CD4-positive, alpha-beta T cell treated with Interleukin-15 for 4 hours (primary cell): Measurements from ENCODE around the gene ERO1B.

Experiments
- DNase-seq: peaks from one replicate; pipeline ENCODE4 v3.0.0-alpha.2; 2020; ENCODE audit warnings: low spot score

The ERO1B gene

DNA sequence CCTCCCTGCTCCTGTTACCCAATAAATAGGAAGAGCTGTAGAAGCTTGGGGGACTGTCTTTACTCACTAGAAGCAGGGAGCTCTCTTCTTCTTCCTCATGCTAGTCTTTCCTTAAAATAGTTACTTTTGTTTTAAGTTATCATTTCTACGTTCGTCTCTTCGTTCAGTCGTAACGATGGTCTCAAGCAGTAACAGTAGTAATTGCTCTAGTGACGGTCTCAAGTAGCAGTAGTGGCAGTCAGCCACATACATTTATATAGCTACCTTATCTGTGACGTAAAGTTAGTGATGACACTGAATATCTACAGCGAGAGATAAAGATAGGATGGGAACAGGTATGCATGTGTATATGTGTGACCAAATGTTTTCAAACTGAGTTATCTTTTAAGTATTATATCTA is 15.4 kb upstream of the ERO1B start:
- DNase-seq, result no peak

DNA sequence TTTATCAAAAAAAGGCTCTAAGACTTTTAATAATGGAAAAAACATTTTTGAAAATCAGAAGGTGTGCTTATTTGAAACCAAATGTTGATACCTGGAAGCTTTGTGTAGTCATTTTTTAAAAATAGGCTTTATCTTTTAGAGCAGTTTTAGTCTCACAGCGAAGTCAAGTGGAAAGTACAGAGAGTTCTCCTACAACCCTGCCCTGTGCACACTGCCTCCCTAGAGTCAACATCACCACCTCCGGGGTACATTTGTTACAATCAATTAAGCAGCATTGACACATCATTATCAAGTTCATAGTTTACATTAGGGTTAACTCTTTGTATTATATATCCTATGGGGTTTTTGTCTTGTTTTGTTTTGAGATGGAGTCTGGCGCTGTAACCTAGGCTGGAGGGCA is 10.7 kb upstream of the ERO1B start:
- no peak for DNase-seq

DNA sequence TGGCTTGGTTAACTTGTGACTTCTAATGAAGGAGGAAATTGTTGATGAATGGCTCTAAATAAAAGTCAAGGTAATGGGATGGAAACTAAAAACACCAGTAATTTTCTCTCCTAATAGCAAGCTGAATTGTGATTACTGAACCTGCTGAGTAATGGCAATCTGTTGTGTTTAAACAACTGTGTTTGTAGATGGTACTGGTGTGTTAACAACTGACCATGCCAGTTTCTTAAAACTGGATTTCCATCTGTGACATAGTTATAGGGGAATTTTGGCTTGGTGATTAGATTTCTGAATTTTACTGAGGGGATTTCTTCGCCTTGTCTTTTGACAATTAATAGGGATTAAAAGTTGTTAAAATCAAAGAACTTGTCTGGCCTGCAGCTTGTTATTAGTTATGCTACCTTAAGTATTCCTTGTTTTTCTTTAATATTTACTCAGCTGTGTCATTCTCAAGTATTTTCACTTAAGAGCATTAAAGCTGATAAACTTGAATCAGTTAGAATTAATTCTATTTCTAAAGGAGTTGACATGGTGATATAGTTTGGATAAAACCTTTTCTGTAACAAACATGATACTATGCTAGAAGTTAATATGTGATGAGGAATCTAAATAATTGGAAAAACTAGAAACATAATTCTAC is 7.9 kb upstream of the ERO1B start:
- no peak for DNase-seq

DNA sequence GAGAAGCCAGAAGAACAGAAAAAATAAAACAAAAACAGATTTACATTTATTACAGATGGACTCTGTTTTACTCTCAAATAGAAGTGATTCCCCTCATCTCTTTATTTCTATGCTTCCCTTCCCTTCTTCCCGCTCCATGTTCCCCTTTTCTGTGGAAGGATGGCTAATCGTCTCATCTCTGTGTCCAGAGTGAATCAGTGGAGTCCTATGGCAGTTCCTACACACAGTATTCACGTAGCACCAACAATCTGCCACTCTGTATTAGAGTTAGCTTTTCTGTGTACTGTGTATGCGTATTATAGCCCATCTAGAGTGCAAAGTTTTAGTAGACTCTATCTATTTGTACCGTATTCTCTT is 6.8 kb upstream of the ERO1B start:
- no peak for DNase-seq

DNA sequence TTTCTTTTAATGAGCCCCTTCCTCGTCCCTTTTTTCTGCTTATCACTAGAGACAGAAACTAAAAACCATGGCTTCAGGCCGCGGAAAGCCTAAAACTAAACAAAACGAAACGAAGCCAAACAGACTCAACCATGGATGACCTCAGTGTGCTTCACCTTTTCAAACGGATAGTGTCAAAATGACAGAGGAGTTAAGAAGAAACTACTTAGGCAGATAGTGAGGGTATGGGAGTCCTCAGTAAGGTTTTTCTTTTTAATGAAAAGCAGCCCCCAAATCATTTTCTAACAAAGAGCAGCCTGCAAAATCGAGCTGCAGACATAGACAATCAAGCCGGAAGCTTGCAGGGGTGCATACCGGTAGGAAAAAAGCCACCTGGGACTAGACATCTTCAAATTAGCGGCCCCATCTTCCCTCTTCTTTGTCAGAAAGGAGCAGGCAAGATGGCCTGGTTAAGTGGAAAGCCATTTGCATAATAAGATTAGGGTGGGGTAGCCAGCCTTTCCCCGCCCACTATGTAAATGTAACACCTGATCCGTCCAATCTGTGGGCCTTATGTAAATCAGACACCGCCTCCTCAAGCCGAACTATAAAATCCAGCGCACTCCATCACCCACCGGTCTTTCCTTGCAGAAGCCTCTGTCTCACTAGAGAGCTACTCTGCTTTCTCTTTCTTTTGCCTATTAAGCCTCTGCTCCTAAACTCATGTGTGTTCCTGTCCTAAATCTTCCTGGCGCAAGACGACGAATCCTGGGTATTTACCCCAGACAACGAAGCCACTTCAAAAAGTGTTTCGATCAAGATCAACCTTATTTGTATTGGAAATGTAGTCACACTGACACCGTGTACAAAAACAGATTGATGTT is 6.2 kb upstream of the ERO1B start:
- DNase-seq, result no peak

DNA sequence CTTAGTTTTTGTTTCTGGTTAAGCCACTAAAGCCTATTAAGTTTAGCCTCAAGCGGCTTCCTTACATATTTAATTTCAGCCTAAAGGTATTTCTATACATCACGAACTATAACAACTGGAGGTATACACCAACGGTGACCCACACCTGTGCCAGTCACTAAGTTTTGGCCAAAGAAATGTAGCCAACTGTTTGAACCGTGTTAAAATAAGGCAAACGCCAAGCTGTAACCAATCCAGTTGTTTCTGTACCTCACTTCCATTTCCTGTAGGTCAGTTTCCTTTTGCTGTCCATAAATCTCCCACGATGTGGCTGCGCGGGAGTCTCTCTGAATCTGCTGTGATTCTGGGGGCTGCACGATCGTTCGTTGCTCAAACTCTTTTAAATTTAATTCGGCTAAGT is 5.6 kb upstream of the ERO1B start:
- no peak for DNase-seq

DNA sequence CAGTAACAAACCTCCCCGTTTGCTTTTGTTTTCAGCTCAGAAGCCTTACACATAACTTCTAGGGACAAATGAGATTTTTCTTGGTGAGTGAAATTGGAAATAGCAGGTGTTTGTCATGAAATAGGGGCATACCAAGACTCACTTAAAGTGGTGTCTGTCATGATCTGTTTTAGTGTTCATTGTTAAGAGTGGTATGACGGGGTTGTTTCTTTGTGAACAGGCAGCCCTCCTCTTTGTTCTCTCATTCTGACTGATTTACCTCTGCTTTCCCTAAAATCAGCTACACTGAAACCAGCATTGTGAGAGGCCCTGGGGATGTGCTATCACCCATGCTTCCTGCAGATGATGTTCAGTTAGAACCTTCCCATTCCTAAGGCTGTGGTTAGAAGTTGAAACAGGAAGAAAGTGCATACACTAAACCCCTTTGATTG is 2.5 kb upstream of the ERO1B start:
- DNase-seq, result no peak

DNA sequence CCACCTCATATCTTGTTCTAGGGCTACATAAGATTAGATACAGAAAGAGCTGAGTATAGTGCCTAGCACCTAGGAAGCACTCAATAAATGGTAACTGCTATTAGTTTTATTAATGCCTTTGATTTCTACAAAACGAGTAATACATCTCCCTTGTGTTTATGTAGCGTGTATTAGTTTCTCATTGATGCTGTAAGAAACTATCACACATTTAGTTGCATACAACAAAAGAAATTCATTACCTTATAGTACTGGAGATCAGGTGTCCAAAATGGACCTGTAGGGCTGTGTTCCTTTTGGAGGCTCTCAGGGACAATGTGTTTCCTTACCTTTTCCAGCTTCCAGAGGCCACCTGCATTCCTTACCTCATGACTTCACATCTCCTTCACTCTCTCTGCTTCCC is 961 bp upstream of the ERO1B start:
- DNase-seq, result no peak

DNA sequence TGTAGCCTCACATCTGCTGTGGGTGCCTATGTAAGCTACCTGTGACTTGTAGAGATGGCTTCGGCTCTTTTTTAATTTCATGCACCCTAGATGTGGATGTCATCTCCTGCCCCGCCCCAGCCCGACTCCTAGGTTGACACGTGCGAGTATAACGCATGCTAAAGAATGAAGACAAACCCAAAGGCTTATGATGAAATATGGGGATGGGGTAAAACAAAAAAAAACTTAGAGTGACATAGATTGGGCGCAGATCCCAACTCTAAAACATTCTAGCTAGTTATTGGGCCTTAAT is 613 bp upstream of the ERO1B start:
- DNase-seq, result no peak

DNA sequence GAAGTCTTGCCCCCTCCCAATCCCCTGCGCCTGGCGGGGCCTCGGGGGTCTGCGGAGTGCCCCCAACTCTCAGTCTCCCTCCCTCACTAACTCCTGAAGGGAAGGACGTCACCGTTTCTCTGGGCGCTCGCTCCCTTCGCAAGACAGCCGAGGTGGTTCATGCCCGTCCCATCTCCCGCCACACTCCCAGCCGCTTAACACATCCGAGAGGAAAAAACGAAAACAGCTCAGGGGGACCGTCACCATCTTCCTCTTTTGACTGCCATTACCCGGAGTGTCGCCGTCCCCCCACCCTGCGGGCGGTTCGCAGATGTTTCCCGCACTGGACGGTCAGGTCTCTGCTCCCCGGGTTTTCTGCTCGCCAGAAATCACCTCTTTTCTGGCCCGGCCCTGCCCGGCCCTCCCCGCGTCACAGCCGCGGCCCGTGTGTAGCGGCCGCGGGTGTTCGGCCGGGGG is 532 bp downstream of the ERO1B start:
- DNase-seq, result no peak

DNA sequence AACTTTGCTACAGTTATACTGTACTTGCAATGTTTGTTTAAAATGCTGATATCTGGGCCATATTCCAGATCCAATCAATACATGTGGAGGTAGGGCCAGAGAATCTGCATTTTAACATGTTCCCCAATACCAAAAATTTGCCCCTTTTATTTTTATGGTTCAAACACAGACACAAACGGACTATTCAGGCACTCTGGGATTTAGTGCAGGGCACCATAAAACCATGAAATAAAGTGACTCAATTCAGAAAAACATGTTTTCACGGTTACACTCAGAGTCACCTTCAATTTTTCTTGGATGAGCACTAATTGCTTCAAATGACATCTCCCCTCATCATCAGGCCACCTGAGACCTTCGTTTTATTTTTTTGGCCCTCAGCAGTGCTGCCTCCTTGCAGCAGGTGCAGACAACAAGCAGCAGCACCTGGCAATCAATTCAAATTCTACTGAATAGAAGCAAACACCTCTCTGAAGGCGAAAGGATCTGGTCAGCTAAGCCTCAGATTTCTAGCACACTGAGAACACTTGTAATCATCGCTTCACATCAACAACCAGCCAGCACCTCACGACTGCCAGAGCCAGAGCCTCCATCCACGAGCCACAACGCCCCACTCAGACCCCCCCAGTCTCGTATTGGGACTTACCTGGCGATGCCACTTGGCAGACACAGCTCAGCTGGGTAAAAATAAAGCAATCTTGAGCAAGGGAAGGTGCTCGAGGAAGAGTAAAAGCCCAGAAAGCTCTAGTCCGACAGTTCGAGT is 1.1 kb downstream of the ERO1B start:
- DNase-seq, result no peak

DNA sequence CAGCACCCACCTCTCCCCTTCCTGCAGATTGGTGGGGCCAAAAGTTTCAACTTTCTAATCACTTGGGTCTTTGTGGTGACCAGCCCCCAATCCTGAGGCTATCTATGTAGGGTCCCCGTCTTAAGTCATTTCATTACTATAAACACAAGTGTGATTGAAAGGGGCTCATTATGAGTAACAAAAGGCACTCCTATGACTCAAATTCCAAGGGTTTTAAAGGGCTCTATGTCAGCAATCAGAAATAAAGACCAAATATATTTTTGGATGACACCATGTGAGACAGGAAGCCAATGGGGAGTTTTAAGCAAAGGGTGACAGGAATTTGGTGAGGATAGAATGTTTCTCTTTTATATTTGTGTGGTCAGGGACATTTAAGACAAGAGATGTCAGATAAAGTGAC is 6.2 kb downstream of the ERO1B start:
- no peak for DNase-seq

DNA sequence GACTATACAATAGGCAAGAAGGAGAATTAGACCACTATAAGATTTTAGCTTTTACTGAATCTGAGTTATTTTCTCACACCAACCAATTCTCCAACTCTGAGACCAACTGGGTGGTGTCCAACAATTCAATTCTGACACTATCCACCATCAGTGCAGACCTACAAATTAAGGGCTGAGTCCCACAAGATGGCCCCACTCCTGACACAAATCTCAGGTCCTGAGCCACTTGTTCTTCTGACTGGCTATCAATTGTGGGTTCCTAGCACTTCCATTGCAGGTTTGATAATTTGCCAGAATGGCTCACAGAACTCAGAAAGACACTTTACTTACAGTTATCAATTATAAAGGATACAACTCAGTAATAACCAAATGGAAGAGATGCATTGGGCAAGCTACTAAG is 6.7 kb downstream of the ERO1B start:
- no peak for DNase-seq

DNA sequence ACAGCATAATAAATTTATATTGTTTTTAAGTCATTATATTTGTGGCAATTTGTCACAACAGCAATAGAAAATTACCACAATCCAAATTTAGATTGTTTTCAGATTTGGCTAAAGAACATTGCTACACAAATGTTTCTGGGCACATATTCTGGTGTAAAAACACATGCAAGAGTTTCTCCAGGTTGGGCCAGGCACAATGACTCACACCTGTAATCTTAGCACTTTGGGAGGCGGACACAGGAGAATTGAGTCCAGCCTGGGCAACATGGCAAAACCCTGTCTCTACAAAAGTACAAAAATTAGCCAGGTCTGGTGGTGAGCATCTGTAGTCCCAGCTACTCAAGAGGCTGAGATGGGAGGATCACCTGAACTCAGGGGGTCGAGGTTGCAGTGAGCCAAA is 8.4 kb downstream of the ERO1B start:
- DNase-seq, result no peak

DNA sequence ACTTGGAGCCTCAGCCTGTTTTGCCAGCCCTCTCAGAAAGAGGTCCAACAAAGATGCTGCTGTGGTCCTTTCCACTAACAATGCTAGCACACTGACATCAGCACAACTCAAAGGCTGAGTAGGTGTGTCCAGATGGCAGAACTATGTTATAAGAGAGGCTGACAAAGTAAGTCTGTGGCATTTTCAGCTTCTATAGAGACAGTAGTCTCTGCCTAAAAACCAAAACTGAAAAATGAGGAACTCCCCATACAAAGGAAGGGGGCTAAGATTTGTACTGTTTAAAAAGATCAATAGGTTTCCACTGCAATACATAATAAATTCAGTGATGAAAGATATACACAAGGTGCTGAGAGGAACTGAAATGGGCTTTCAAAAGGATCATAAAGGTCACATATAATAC is 12.3 kb downstream of the ERO1B start:
- DNase-seq, result no peak

DNA sequence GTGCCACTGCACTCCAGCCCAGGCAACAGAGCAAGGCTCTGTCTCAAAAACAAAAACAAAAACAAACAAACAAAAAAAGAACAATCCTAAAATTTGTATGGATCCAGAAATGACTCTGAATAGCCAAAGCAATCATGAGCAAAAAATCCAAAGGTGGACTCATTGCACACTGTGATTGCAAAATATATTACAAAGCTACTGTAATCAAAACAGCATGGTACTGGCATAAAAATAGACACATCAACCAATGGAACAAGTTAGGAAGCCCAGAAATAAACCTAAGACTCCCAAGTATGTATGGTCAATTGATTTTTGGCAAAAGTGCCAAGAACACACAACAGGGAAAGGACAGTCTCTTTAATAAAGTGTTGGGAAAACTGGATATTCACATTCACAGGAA is 19.9 kb downstream of the ERO1B start:
- no peak for DNase-seq

DNA sequence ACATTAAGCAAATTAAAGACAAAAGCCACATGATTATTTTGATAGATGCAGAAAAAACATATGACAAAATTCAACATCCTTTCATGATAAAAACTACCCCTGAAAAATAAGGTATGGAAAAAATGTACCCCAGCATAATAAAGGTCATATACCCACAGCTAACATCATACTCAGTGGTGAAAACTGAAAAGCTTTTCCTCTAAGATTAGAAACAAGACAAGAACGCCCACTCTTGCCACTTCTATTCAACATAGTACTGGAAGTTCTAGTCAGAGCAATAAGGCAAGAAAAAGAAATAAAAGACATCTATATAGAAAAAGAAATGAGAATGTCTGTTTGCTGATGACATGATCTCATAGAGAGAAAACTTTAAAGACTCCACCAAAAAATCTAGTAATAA is 20.7 kb downstream of the ERO1B start:
- no peak for DNase-seq

DNA sequence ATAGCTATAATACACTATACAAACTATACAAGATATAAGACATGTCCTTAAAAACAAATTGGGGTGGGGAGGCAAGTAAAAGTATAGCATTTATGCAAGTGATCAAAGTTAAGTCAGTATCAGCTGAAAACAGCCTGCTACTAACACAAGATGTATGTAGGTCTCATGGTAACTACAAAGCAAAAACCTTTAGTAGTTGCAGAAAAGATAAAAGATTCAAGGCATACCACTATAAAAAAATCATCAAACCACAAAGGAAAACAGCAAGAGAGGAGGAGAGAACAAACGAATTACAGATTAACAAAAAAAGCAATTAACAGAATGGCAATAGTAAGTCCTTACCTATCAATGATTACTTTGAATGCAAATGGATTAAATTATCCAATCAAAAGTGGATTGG is 22.7 kb downstream of the ERO1B start:
- no peak for DNase-seq

DNA sequence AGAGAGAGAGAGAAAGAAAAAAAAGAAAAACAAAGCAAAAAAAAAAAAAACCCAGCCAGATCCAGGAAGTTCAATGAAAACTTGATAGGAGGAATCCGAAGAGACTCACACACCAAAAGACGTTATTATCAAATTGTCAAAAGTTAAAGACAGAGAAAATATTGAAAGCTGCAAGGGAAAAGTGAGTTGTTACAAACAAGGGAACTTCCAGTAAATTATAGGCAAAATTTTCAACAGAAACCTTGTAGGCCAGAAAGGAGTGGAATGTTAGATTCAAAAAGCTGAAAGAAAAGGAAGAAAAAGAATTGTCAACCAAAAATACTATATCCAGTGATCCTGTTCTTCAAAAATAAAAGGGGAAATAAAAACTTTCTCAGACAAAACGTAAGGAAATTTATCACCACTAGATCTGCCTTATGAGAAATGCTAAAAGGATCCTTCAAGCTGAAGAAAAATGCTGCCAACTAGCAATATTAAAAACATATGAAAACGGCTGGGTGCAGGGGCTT is 23.6 kb downstream of the ERO1B start:
- no peak for DNase-seq

DNA sequence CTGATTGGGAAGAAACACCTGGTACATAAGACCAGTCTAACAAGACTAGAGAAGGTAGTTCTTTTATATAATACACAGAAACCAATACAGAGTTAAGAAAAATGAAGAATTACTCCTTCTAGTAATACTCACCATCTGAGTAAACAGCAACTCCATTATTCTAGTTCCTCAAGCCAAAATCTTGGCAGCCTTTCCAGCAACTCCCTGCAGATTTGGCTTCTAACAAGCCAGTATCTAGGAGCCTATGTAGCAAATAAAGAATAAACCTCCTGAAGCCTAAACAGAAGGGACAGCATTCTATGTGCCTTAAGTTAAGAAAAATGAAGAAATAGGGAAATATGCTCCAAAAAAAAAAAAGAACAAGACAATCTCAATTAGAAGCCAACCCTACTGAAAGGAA is 24.5 kb downstream of the ERO1B start:
- no peak for DNase-seq

DNA sequence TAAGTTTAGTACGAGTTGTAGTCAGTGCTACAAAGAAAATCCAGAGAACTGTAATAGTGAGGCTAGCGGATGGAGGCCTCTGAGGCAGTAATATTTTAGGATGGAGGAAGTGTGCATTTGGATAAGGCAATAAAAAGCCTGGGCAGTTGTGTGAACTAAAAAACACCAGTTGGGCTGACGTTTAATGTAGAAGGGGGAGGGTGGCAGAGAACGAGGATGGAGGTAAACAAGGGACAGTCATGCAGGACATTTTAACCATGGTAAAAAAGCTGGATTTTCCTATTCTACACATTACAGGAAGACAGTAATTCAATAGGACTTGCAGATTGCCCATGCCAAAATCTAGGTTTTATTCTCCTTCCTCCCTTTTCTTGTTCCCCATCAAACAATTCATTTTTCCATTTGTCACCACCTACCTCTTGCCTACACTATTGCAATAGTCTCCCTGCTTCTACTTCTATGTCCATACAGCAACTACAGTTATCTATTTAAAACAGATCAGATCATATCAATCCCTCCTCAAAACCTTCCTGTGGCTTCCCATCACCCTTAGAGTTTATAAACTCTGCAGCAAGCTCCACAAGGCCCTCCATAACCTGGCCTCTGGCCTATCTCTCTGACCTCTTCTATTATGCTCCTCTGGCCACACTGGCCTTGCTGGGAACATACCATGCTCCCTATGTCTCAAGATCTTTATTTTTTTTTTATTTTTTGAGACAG is 27.7 kb downstream of the ERO1B start:
- DNase-seq, result no peak

DNA sequence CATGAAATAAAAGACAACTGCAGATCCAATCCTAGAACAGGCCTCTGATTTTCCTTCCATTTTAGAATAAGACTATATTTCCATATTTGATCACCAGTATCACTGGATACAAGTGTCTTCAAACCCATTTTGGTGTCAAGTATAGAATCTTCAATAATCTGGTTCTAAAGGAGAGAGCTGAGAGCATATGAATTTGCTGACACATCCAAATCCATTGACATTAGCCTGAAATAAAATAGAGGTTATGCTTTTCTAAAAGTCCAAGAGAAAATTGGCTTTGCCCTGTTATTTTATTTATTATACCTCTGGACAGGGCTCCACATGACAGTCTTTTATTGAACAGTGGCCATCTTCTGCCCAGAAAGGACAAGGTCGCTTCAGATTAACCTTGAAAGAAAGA is 28.6 kb downstream of the ERO1B start:
- no peak for DNase-seq

DNA sequence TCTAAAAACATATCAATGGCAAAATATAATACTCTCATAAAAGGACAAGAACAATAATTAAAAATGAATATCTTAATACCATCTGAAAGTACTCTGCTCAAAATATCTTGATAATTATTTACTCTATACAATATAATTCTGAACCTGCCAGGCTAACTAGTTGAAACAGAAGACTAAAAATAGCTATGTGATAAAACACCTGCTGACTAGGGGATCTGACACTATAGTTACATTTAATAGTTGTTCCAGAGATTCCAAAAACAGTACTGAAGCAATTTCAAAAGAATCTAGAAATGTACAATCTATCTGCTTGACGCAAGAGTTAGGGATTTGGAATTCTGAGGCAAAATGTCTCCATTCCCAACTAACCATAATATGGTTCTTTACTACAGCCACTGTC is 30.2 kb downstream of the ERO1B start:
- DNase-seq, result no peak
